Subcutaneous abdominal adipose tissue (tissue), 5 donors: ENCODE measurements around the gene RIMBP2.
"Not testable (repeated sequence)": the region's sequence is repeated elsewhere in the genome, so short reads cannot be mapped to it uniquely, and the experiment has no call there.

ENCODE experiments used
- H3K27ac ChIP-seq: one replicate; pipeline ENCODE4 v1.7.0; 2013; ENCODE audit warnings: low read depth, mild to moderate bottlenecking, inconsistent platforms, low read length, moderate library complexity
- H3K27me3 ChIP-seq, 5 donors: one replicate each; pipeline ENCODE4 v1.7.0; 2013; ENCODE audit warnings: low read length in 5 of 5, inconsistent platforms in 1 of 5; ENCODE audit not compliant: control insufficient read depth in 5 of 5, insufficient read depth in 4 of 5
- H3K36me3 ChIP-seq, 5 donors: one replicate each; pipeline ENCODE4 v1.7.0; 2013; ENCODE audit warnings: low read length in 5 of 5; ENCODE audit not compliant: control insufficient read depth in 5 of 5, insufficient read depth in 5 of 5
- H3K4me1 ChIP-seq, 5 donors: one replicate each; pipeline ENCODE4 v1.7.0; 2013; ENCODE audit warnings: low read length in 5 of 5, mild to moderate bottlenecking in 3 of 5, moderate library complexity in 1 of 5; ENCODE audit not compliant: control insufficient read depth in 5 of 5, insufficient read depth in 5 of 5
- H3K4me3 ChIP-seq, 5 donors: one replicate each; pipeline ENCODE4 v1.7.0; 2013; ENCODE audit warnings: low read length in 5 of 5, low read depth in 1 of 5
- H3K9ac ChIP-seq, 5 donors: one replicate each; pipeline ENCODE4 v1.7.0; 2013; ENCODE audit warnings: low read length in 5 of 5, mild to moderate bottlenecking in 4 of 5, moderate library complexity in 3 of 5
- H3K9me3 ChIP-seq, 5 donors: one replicate each; pipeline ENCODE4 v1.7.0; 2013; ENCODE audit warnings: low read length in 5 of 5; ENCODE audit not compliant: control insufficient read depth in 5 of 5
- donor health status: healthy.
- donor health status: healthy.
- donor health status: healthy.
- donor health status: healthy.
- donor health status: healthy.

Gene RIMBP2

DNA sequence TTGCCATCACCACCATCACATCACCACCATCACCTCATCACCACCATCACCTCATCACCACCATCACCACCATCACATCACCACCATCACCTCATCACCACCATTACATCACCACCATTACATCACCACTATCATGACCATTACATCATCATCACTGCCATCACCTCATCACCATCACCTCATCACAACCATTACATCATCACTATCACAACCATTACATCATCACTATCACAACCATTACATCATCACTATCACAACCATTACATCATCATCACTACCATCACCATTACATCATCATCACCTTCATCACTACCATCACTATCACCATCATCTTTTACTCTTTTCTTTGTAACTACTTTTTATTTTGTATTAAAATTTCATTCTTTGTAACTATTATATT lies 131.6 kb downstream of the RIMBP2 start:
- H3K4me3 ChIP-seq, H3K9ac ChIP-seq, H3K27me3 ChIP-seq, H3K4me1 ChIP-seq, H3K27ac ChIP-seq, H3K36me3 ChIP-seq: not testable (repeated sequence)
- peaks cover 0 to 21% (median 0%) of the 10 kb centered on the region in 5 donors for H3K9me3 ChIP-seq

- H3K9me3 ChIP-seq = peaks cover 0 to 21% (median 0%) of the 10 kb centered on the region in 5 donors
- H3K27me3 ChIP-seq = peaks cover 0 to 6% (median 0%) of the 10 kb centered on the region in 5 donors
- H3K9ac ChIP-seq = no peak overlapping the region
- H3K4me3 ChIP-seq = no peak overlapping the region
- no peaks in the 10 kb centered on the region for H3K36me3 ChIP-seq
- H3K27ac ChIP-seq = no peak overlapping the region
- no peaks in the 10 kb centered on the region for H3K4me1 ChIP-seq
These were observed 132.3 kb downstream of the RIMBP2 start for GRCh38 chr12:130583800-130584199.

DNA sequence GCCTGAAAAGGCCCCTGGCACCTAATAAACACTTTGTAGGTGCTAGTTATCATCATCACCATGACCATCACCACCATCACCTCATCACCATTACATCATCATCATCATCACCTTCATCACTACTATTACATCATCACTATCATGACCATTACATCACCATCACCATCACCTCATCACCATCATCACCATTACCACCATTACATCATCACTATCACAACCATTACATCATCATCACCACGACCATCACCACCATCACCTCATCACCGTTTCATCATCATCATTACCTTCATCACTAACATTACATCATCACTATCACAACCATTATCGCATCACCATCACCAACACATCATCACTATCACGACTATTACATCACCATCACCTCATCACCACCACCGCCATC lies 132.8 kb downstream of the RIMBP2 start:
- Histone ChIP-seq H3K27ac (no peak overlapping the region), H3K36me3 (no peaks in the 10 kb centered on the region), H3K27me3 (peaks cover 0 to 4% (median 0%) of the 10 kb centered on the region in 5 donors), H3K4me1 (no peaks in the 10 kb centered on the region), H3K4me3 (no peak overlapping the region), H3K9ac (no peak overlapping the region), H3K9me3 (peaks cover 0 to 21% (median 0%) of the 10 kb centered on the region in 5 donors)

DNA sequence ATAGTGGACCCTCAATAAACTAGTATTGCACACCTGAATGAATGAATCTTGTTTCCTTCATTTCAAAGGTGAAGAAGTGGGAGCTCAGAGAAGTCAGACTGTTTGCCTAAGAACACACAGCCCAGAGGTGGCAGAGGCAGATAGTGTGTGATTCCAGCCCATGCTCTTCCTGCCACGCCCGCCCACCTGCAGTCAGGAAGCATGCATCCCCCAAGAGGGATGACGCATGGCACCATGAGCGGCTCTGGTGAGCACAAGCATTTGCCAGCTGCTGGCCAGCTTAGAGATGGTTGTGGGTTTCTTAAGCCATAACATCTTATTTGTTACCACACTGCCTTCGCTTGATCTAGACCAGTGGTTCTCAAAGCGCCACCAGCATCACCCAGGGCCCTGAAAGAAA lies 133.8 kb downstream of the RIMBP2 start:
- no peaks in the 10 kb centered on the region for H3K4me1 ChIP-seq
- H3K27me3 ChIP-seq = peaks cover 0 to 2% (median 0%) of the 10 kb centered on the region in 5 donors
- H3K36me3 ChIP-seq = no peaks in the 10 kb centered on the region
- no peak overlapping the region for H3K4me3 ChIP-seq
- no peak overlapping the region for H3K27ac ChIP-seq
- no peak overlapping the region for H3K9ac ChIP-seq
- H3K9me3 ChIP-seq = peaks cover 0 to 18% (median 0%) of the 10 kb centered on the region in 5 donors

DNA sequence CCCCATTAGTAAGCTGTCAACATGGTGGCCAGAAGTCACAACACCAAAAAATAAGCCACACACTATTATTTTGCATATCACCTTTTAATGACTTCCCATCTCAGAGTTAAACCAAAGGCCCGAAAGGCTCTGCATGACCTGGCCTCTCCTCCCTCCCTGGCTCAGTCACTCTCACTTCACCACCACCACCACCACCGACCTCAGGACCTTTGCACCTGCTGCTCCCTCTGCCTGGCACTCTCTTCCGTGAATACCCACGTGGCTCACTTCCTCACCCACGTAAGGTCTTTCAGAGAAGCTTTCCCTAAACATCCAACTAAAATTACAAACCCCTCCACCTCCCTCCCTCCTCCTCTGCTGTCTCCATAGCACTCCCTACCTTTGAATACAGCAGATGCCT lies 134.3 kb downstream of the RIMBP2 start:
- H3K9ac ChIP-seq = no peak overlapping the region
- no peaks in the 10 kb centered on the region for H3K36me3 ChIP-seq
- H3K27me3 ChIP-seq = peaks cover 0 to 2% (median 0%) of the 10 kb centered on the region in 5 donors
- no peak overlapping the region for H3K27ac ChIP-seq
- H3K9me3 ChIP-seq = peaks cover 0 to 18% (median 0%) of the 10 kb centered on the region in 5 donors
- H3K4me1 ChIP-seq = no peaks in the 10 kb centered on the region
- no peak overlapping the region for H3K4me3 ChIP-seq

DNA sequence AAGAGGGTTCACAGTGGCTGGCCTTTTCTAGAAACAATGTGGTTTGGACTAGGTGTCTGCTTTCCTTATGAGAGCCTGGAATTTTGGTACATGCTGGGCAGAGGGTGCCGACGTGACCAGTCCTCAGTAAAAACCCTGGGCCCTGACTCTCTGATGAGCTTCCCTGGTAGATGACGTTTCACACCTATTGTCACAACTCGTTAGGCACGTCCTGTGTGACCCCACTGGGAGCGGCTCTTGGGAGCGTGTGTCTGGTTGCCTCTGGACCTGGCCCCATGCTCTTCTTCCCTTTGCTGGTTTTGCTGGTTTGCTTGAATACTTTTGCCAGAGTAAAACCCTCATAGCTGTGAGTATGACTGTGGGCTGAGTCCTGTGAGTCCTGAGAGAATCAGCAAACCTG lies 136.9 kb downstream of the RIMBP2 start:
- H3K4me1 ChIP-seq = no peaks in the 10 kb centered on the region
- peaks cover 0 to 5% (median 0%) of the 10 kb centered on the region in 5 donors for H3K27me3 ChIP-seq
- H3K9me3 ChIP-seq = peaks cover 0 to 11% (median 0%) of the 10 kb centered on the region in 5 donors
- no peak overlapping the region for H3K4me3 ChIP-seq
- H3K36me3 ChIP-seq = no peaks in the 10 kb centered on the region
- H3K27ac ChIP-seq = no peak overlapping the region
- H3K9ac ChIP-seq = no peak overlapping the region

DNA sequence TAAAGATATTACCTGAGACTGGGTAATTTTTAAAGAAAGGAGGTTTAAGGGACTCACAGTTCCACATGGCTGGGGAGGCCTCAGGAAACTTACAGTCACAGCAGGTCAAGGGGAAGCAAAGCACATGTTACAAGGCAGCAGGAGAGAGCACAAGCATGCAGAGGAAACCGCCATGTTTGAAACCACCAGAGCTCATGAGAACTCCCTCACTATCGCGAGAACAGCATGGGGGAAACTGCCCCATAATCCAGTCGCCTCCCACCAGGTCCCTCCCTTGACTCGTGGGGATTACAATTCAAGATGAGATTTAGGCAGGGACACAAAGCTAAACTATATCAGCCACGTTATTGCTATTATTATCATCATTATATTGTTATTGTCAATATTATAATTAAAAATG lies 138.7 kb downstream of the RIMBP2 start:
- H3K27ac ChIP-seq = no peak overlapping the region
- no peaks in the 10 kb centered on the region for H3K9me3 ChIP-seq
- no peak overlapping the region for H3K9ac ChIP-seq

GRCh38 chr12:130576371-130576816 lies 139.7 kb downstream of the RIMBP2 start:
- Histone ChIP-seq H3K27me3 (peaks cover 0 to 5% (median 4%) of the 10 kb centered on the region in 5 donors), H3K9me3 (no peaks in the 10 kb centered on the region), H3K27ac (no peak overlapping the region), H3K4me1 (no peaks in the 10 kb centered on the region), H3K36me3 (no peaks in the 10 kb centered on the region), H3K4me3 (no peak overlapping the region), H3K9ac (no peak overlapping the region)

More for the DNA sequence above, 138.7 kb downstream of the RIMBP2 start:
- no peaks in the 10 kb centered on the region for H3K4me1 ChIP-seq
- no peaks in the 10 kb centered on the region for H3K36me3 ChIP-seq
- H3K27me3 ChIP-seq = peaks cover 0 to 5% (median 4%) of the 10 kb centered on the region in 5 donors
- no peak overlapping the region for H3K4me3 ChIP-seq

- no peak overlapping the region for H3K9ac ChIP-seq
These were observed 141.7 kb downstream of the RIMBP2 start for GRCh38 chr12:130574402-130574801.

GRCh38 chr12:130573766-130574165 lies 142.3 kb downstream of the RIMBP2 start:
- Histone ChIP-seq H3K27me3 (peaks cover 0 to 4% (median 3%) of the 10 kb centered on the region in 5 donors), H3K36me3 (no peaks in the 10 kb centered on the region), H3K27ac (no peak overlapping the region), H3K4me3 (no peak overlapping the region), H3K9ac (no peak overlapping the region), H3K4me1 (no peaks in the 10 kb centered on the region), H3K9me3 (no peaks in the 10 kb centered on the region)

More at GRCh38 chr12:130574402-130574801, 141.7 kb downstream of the RIMBP2 start:
- peaks cover 0 to 4% (median 3%) of the 10 kb centered on the region in 5 donors for H3K27me3 ChIP-seq
- no peaks in the 10 kb centered on the region for H3K9me3 ChIP-seq
- H3K27ac ChIP-seq = no peak overlapping the region
- no peaks in the 10 kb centered on the region for H3K36me3 ChIP-seq
- no peaks in the 10 kb centered on the region for H3K4me1 ChIP-seq
- no peak overlapping the region for H3K4me3 ChIP-seq
